ENCODE results near the gene MCM10.

- TF ChIP-seq CTCF (IDR thresholded peaks at IDR 0.05; ENCODE audit: poor library complexity) (no peak), EZH2phosphoT487 (IDR thresholded peaks at IDR 0.05; ENCODE audit: low read depth, severe bottlenecking, unreplicated experiment) (no peak), EZH2 (IDR thresholded peaks at IDR 0.05; ENCODE audit: borderline replicate concordance) (no peak)
Measured at GRCh38 chr10:13173616-13174015, 12.3 kb downstream of the MCM10 start.
